ENCODE measurements around the gene TRAPPC6A.

- TF ChIP-seq GATA2 (IDR thresholded peaks at IDR 0.05; ENCODE audit: low read depth, low read length) (no peak), GATA3 (IDR thresholded peaks at IDR 0.05; ENCODE audit: low read depth, low read length) (no peak)
Observed at GRCh38 chr19:45205810-45206209, 27.8 kb upstream of the TRAPPC6A start.
